ENCODE data around the gene CCDC6.

DNA sequence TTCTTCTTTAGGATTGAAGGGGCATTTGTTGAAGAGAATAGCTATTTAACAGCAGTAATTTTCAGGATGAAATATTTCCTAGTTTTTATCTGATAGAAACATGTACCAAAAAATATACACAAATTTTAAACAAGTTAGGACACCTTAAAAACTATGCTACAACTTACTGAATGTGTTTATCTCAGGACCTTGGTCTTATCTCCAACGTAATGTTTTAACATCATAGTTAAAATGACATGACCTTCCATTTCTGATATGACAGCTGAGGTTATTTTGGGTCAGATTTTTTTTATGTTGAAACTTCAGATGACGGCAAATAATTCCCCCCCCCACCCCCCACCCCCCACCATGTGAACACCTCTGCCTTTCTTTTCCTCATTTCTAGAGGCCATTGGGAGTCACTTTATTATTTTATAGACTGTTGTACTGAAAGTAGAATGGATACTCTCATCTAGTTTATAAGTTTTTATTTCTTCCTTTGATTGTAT is 161.1 kb downstream of the CCDC6 start:
- TF ChIP-seq, protein P1, sequence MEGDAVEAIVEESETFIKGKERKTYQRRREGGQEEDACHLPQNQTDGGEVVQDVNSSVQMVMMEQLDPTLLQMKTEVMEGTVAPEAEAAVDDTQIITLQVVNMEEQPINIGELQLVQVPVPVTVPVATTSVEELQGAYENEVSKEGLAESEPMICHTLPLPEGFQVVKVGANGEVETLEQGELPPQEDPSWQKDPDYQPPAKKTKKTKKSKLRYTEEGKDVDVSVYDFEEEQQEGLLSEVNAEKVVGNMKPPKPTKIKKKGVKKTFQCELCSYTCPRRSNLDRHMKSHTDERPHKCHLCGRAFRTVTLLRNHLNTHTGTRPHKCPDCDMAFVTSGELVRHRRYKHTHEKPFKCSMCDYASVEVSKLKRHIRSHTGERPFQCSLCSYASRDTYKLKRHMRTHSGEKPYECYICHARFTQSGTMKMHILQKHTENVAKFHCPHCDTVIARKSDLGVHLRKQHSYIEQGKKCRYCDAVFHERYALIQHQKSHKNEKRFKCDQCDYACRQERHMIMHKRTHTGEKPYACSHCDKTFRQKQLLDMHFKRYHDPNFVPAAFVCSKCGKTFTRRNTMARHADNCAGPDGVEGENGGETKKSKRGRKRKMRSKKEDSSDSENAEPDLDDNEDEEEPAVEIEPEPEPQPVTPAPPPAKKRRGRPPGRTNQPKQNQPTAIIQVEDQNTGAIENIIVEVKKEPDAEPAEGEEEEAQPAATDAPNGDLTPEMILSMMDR (IDR thresholded peaks at IDR 0.05; ENCODE audit: control extremely low read depth in 1 of 3, insufficient read depth in 1 of 3, low read depth in 1 of 3, low read length in 3 of 3): no peak
- no peak for TF ChIP-seq SP1 (IDR thresholded peaks at IDR 0.05; ENCODE audit: low read depth, low read length)
- no peak for TF ChIP-seq EZH2 (IDR thresholded peaks at IDR 0.05; ENCODE audit: low read depth, low read length, severe bottlenecking)
- TF ChIP-seq KDM5A (IDR thresholded peaks at IDR 0.05; ENCODE audit: low read length): no peak
- no peak for TF ChIP-seq GABPA (IDR thresholded peaks at IDR 0.05; ENCODE audit: borderline replicate concordance, insufficient read depth, low read length)
- TF ChIP-seq, protein P2, sequence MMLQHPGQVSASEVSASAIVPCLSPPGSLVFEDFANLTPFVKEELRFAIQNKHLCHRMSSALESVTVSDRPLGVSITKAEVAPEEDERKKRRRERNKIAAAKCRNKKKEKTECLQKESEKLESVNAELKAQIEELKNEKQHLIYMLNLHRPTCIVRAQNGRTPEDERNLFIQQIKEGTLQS (IDR thresholded peaks at IDR 0.05; ENCODE audit: insufficient read depth, low read depth, low read length): no peak
- TF ChIP-seq BRCA1 (IDR thresholded peaks at IDR 0.05; ENCODE audit: low read depth, low read length): no peak
- TF ChIP-seq, protein P3, sequence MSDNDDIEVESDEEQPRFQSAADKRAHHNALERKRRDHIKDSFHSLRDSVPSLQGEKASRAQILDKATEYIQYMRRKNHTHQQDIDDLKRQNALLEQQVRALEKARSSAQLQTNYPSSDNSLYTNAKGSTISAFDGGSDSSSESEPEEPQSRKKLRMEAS (IDR thresholded peaks at IDR 0.05): no peak
- TF ChIP-seq JUND (IDR thresholded peaks at IDR 0.05; ENCODE audit: low read length): no peak
- no peak for TF ChIP-seq BCL11A (IDR thresholded peaks at IDR 0.05; ENCODE audit: low read depth in 2 of 2, low read length in 2 of 2)

All from H1 (cell line).